HEK293 (cell line): ENCODE data around the gene SNX17.

Source experiments
- CTCF ChIA-PET: fragments of 350-600 bp; formaldehyde crosslinking; extraction: SDS; loops from one replicate; lab custom pipeline; 2021; ENCODE audit warnings: antibody characterized with exemption; lab: Yijun Ruan, JAX
- POLR2A ChIA-PET: fragments of 300-600 bp; formaldehyde crosslinking; extraction: SDS; loops from one replicate; lab custom pipeline; 2020; ENCODE audit warnings: antibody characterized with exemption, inconsistent platforms; lab: Yijun Ruan, JAX
- H3K27ac ChIP-seq: fragments of 200-500 bp; sonication (Bioruptor generic); 2 replicates; pipeline ENCODE4 v1.5.1; 2014; ENCODE audit warnings: low read depth, low read length, control low read depth, inconsistent platforms; ENCODE audit errors: extremely low read depth
- H3K36me3 ChIP-seq, 2 experiments: fragments of 200-500 bp in 1 of 2; sonication (Bioruptor generic) in 1 of 2; 1 replicate in 1 of 2; 2 replicates in 1 of 2; pipeline ENCODE4 v1.5.1; 2014 to 2017; ENCODE audit warnings: inconsistent platforms in 2 of 2, low read length in 2 of 2; ENCODE audit not compliant: control insufficient read depth in 2 of 2, insufficient read depth in 1 of 2
- H3K4me1 ChIP-seq: fragments of 200-500 bp; sonication (Bioruptor generic); 2 replicates; pipeline ENCODE4 v1.5.1; 2014; ENCODE audit warnings: mild to moderate bottlenecking, low read length, inconsistent platforms; ENCODE audit not compliant: control insufficient read depth, insufficient read depth
- H3K4me3 ChIP-seq: 2 replicates; pipeline ENCODE4 v1.5.1; 2011; ENCODE audit warnings: low read depth, mild to moderate bottlenecking, control low read depth, low read length, moderate library complexity
- H3K9me3 ChIP-seq: fragments of 200-500 bp; sonication (Bioruptor generic); 2 replicates; pipeline ENCODE4 v1.5.1; 2014; ENCODE audit warnings: low read depth, low read length, inconsistent platforms; ENCODE audit not compliant: control insufficient read depth, insufficient read depth
- KLF9 ChIP-seq: fragments of 450-650 bp; formaldehyde crosslinking; IDR thresholded peaks from 2 replicates; pipeline ENCODE4 v1.5.1; 2016; ENCODE audit warnings: missing biosample characterization, missing genetic modification characterization, low read depth
- SCRT2 ChIP-seq: fragments of 450-650 bp; formaldehyde crosslinking; IDR thresholded peaks from 2 replicates; pipeline ENCODE4 v1.5.1; 2016; ENCODE audit warnings: missing biosample characterization, missing genetic modification characterization
- SETDB1 ChIP-seq: IDR thresholded peaks from one replicate; pipeline ENCODE4 v1.6.1; 2017; ENCODE audit warnings: mild to moderate bottlenecking, low read length, moderate library complexity, mixed read lengths; ENCODE audit not compliant: insufficient read length
- SP2 ChIP-seq: fragments of 450-650 bp; formaldehyde crosslinking; IDR thresholded peaks from 2 replicates; pipeline ENCODE4 v1.5.1; 2016; ENCODE audit warnings: missing biosample characterization, missing genetic modification characterization
- YY1 ChIP-seq: fragments of 450-650 bp; formaldehyde crosslinking; IDR thresholded peaks from 2 replicates; pipeline ENCODE4 v1.5.1; 2018; ENCODE audit warnings: missing biosample characterization, missing genetic modification characterization
- ZBTB8A ChIP-seq: fragments of 450-650 bp; formaldehyde crosslinking; IDR thresholded peaks from 2 replicates; pipeline ENCODE4 v1.5.1; 2016; ENCODE audit warnings: missing biosample characterization, missing genetic modification characterization
- ZNF157 ChIP-seq: fragments of 450-650 bp; formaldehyde crosslinking; IDR thresholded peaks from 2 replicates; pipeline ENCODE4 v1.5.1; 2016; ENCODE audit warnings: missing biosample characterization, missing genetic modification characterization
- ZNF335 ChIP-seq: fragments of 450-650 bp; formaldehyde crosslinking; conservative IDR thresholded peaks from 2 replicates; pipeline ENCODE4 v1.5.1; 2016; ENCODE audit warnings: missing biosample characterization, missing genetic modification characterization
- ZNF473 ChIP-seq: fragments of 450-650 bp; formaldehyde crosslinking; IDR thresholded peaks from 2 replicates; pipeline ENCODE4 v1.5.1; 2017; ENCODE audit warnings: missing biosample characterization, missing genetic modification characterization
- ZNF596 ChIP-seq: fragments of 450-650 bp; IDR thresholded peaks from 2 replicates; pipeline ENCODE4 v1.5.0; 2018; ENCODE audit warnings: missing biosample characterization, mild to moderate bottlenecking, missing genetic modification characterization, moderate library complexity
- ZNF670 ChIP-seq: fragments of 450-650 bp; formaldehyde crosslinking; IDR thresholded peaks from 2 replicates; pipeline ENCODE4 v1.5.1; 2016; ENCODE audit warnings: missing biosample characterization, missing genetic modification characterization, low read depth
- ZXDB ChIP-seq: fragments of 450-650 bp; formaldehyde crosslinking; IDR thresholded peaks from 2 replicates; pipeline ENCODE4 v1.5.1; 2016; ENCODE audit warnings: missing biosample characterization, missing genetic modification characterization
- TF ChIP-seq, protein P1 (sequence below): fragments of 450-650 bp; formaldehyde crosslinking; IDR thresholded peaks from 2 replicates; pipeline ENCODE4 v1.5.1; 2016; ENCODE audit warnings: missing biosample characterization, missing genetic modification characterization
- TF ChIP-seq, protein P2 (sequence below): fragments of 450-650 bp; formaldehyde crosslinking; IDR thresholded peaks from 2 replicates; pipeline ENCODE4 v1.5.1; 2016; ENCODE audit warnings: missing biosample characterization, missing genetic modification characterization
- TF ChIP-seq, protein P3 (sequence below): fragments of 450-650 bp; formaldehyde crosslinking; IDR thresholded peaks from 2 replicates; pipeline ENCODE4 v1.5.1; 2016; ENCODE audit warnings: missing biosample characterization, missing genetic modification characterization

The SNX17 gene

DNA sequence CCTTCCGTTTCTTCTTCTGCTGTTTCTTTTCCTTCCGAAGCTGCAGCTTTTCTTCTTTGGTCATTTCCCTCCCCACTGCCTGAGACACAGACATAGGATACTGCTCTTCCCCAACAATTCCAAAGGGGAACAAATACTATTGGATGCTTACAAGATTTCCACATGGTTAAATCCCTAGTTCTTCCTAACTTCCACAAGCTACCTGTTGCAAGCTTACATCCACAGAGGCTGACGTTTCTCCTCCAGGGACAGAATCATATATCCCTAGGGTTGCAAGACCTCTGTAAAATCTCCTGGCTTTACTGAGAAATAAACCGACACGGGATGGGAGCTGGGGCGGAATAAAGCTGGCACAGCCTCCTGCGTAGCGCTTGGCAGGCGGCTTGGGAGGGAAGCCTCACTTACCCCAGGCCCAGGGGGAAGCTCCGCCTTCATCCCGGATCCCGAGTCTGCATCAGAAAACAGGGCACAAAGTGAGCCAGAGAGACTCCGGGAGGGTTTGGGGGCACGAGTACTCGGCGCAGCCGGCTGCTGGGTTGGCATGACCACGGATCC is 868 bp upstream of the SNX17 start (continued):
- TF ChIP-seq SETDB1 = no peak
- TF ChIP-seq, protein P1, sequence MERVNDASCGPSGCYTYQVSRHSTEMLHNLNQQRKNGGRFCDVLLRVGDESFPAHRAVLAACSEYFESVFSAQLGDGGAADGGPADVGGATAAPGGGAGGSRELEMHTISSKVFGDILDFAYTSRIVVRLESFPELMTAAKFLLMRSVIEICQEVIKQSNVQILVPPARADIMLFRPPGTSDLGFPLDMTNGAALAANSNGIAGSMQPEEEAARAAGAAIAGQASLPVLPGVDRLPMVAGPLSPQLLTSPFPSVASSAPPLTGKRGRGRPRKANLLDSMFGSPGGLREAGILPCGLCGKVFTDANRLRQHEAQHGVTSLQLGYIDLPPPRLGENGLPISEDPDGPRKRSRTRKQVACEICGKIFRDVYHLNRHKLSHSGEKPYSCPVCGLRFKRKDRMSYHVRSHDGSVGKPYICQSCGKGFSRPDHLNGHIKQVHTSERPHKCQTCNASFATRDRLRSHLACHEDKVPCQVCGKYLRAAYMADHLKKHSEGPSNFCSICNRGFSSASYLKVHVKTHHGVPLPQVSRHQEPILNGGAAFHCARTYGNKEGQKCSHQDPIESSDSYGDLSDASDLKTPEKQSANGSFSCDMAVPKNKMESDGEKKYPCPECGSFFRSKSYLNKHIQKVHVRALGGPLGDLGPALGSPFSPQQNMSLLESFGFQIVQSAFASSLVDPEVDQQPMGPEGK (tag by site-specific recombination) = no peak

DNA sequence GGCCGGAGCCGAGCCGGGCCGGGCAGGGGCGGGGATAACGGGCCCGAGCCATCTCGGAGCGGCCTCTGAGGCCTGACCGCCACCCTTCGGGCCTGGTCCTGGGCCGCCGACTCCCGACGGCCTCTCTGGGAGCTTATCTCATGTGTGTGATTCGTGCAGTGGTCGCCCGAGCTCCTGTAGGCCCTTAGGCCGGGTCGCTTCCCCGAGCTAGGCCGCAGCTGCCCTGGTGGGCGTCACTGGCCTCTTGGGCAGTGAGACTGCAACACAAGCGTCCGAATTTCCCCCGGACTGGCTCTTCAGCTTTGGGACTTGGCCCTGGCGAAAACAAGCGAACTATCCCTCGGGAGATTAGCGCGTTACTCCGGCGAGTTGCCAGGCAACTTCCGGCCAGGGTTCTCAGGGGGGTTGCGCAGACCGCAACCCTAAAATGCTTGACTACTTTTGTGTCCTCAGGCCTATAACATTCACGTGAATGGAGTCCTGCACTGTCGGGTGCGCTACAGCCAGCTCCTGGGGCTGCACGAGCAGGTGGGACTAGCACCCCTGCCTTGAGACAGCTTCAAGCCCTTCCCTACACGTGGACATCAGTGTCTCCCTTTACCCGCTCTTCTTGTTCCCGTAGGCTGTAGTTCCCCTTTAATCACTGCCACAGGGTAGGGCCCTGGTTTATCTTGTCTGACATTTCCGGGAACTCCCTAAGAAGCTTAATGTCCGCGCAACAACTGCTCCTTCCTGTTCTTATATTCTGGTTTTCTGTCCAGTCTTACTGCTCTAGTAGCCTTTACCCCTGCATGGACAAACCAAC is 602 bp downstream of the SNX17 start:
- Histone ChIP-seq H3K4me1 (no peaks in the 10 kb centered on the region), H3K4me3 (peak overlapping the region; percentile 84), H3K9me3 (no peaks in the 10 kb centered on the region), H3K36me3 (peaks cover 29 to 70% of the 10 kb centered on the region in 2 experiments), H3K27ac (peak overlapping the region; percentile 79)
- CTCF ChIA-PET = interaction anchor here (0.6 to 1.8 kb wide), 5 partner anchors 9 to 312 kb away, joined by 3 to 7 read pairs (median 4); partner anchors contain the start of gene ZNF513
- POLR2A ChIA-PET = interaction anchor here (0.6 to 1.7 kb wide), 2 partner anchors 9 to 14 kb away, joined by 4 to 17 read pairs; partner anchors contain the start of genes GTF3C2 and ZNF513
- TF ChIP-seq, protein P2, sequence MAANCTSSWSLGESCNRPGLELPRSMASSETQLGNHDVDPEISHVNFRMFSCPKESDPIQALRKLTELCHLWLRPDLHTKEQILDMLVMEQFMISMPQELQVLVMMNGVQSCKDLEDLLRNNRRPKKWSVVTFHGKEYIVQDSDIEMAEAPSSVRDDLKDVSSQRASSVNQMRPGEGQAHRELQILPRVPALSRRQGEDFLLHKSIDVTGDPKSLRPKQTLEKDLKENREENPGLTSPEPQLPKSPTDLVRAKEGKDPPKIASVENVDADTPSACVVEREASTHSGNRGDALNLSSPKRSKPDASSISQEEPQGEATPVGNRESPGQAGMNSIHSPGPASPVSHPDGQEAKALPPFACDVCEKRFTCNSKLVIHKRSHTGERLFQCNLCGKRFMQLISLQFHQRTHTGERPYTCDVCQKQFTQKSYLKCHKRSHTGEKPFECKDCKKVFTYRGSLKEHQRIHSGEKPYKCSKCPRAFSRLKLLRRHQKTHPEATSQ (tag by site-specific recombination) = 0 out of 2 replicates have a peak, but pooled peaks have one; percentile 33
- TF ChIP-seq ZXDB = peak; percentile 10; the same call in 1 of the 2 replicates
- TF ChIP-seq, protein P3, sequence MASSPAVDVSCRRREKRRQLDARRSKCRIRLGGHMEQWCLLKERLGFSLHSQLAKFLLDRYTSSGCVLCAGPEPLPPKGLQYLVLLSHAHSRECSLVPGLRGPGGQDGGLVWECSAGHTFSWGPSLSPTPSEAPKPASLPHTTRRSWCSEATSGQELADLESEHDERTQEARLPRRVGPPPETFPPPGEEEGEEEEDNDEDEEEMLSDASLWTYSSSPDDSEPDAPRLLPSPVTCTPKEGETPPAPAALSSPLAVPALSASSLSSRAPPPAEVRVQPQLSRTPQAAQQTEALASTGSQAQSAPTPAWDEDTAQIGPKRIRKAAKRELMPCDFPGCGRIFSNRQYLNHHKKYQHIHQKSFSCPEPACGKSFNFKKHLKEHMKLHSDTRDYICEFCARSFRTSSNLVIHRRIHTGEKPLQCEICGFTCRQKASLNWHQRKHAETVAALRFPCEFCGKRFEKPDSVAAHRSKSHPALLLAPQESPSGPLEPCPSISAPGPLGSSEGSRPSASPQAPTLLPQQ (tag by site-specific recombination) = peak; percentile 13; the same call in 1 of the 2 replicates
- TF ChIP-seq ZBTB8A (tag by site-specific recombination) = no peak
- no peak for TF ChIP-seq SP2 (tag by site-specific recombination)
- TF ChIP-seq ZNF335 = peak; percentile 15
- TF ChIP-seq KLF9 (tag by site-specific recombination) = 0 out of 2 replicates have a peak, but pooled peaks have one; percentile 36

DNA sequence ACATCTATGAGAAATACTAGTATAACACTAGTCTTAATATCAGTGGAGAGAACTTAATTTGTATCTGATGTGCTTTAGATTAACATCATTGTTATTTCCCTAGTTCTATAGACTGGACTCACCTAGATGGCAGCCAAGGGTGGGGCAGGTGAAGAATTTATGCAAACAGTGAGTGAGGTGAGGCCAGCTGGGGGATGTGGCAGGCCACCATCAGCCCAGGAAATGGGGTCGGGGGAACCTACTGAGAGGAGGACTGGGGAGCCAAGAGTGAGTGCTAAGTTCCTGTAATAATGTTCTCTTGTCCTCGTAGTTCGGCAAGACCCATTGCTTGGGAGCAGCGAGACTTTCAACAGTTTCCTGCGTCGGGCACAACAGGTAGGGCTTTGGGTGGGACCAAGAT is 2.5 kb downstream of the SNX17 start:
- Histone ChIP-seq H3K9me3 (no peaks in the 10 kb centered on the region), H3K27ac (no peak overlapping the region), H3K4me1 (no peaks in the 10 kb centered on the region), H3K4me3 (no peak overlapping the region), H3K36me3 (peaks cover 27 to 70% of the 10 kb centered on the region in 2 experiments)
- TF ChIP-seq SCRT2 (tag by site-specific recombination) = 0 out of 2 replicates have a peak, but pooled peaks have one; percentile 10
- TF ChIP-seq ZNF670 = no peak
- no peak for TF ChIP-seq ZNF157 (tag by site-specific recombination)
- no peak for TF ChIP-seq ZNF473 (tag by site-specific recombination)
- TF ChIP-seq ZNF596 (tag by site-specific recombination) = no peak
- no peak for TF ChIP-seq YY1 (tag by site-specific recombination)
- ChIA-PET POLR2A (interaction anchor here (1.1 kb wide), 1 partner anchor 56 kb away, joined by 3 read pairs; the partner anchor contains the start of gene NRBP1), CTCF (interaction anchor here (0.5 kb wide), 1 partner anchor 126 kb away, joined by 3 read pairs; no protein-coding TSS in a partner anchor)
